HepG2 (cell line): ENCODE results near the gene RAB1B. TPM values are rescaled to one million over a fixed set of nuclear protein-coding genes. Genes with fewer than 3 reads are reported as not detected.
A peak's percentile ranks its signal among the peaks of the same experiment; 100 is the strongest.

ENCODE experiments used
- ATF1 ChIP-seq: IDR thresholded peaks from 2 replicates; pipeline ENCODE4 v1.6.1; 2016; ENCODE audit warnings: mild to moderate bottlenecking, control low read depth
- ATF7-NPFF ChIP-seq: sonication (generic); formaldehyde crosslinking; IDR thresholded peaks from 2 replicates; pipeline ENCODE4 v1.8.1; 2023; ENCODE audit warnings: mild to moderate bottlenecking, low read depth, missing genetic modification reagents, moderate library complexity
- BCL6 ChIP-seq: IDR thresholded peaks from 2 replicates; pipeline ENCODE4 v1.6.1; 2016; ENCODE audit warnings: missing genetic modification reagents, missing compliant biosample characterization
- CBFB ChIP-seq: sonication (generic); formaldehyde crosslinking; IDR thresholded peaks from 2 replicates; pipeline ENCODE4 v1.4.0; 2020; ENCODE audit warnings: missing genetic modification reagents
- FOXP4 ChIP-seq: sonication (generic); formaldehyde crosslinking; IDR thresholded peaks from 2 replicates; pipeline ENCODE4 v1.4.0; 2020; ENCODE audit warnings: missing genetic modification reagents
- HINFP ChIP-seq: sonication (generic); formaldehyde crosslinking; IDR thresholded peaks from 2 replicates; pipeline ENCODE4 v1.4.0; 2020; ENCODE audit warnings: low read depth, mild to moderate bottlenecking, missing genetic modification reagents
- HNRNPLL ChIP-seq: fragments of 200-400 bp; formaldehyde crosslinking; IDR thresholded peaks from 2 replicates; pipeline ENCODE4 v1.6.1; 2017; ENCODE audit warnings: mild to moderate bottlenecking, low read depth, low read length; ENCODE audit not compliant: poor library complexity, severe bottlenecking
- MLX ChIP-seq: IDR thresholded peaks from 2 replicates; pipeline ENCODE4 v1.6.1; 2016
- NCOA2 ChIP-seq: sonication (generic); formaldehyde crosslinking; IDR thresholded peaks from 2 replicates; pipeline ENCODE4 v1.8.0; 2022; ENCODE audit warnings: inconsistent platforms
- NCOA5 ChIP-seq: sonication (generic); formaldehyde crosslinking; IDR thresholded peaks from 2 replicates; pipeline ENCODE4 v1.4.0; 2020; ENCODE audit warnings: missing genetic modification reagents
- NONO ChIP-seq, 2 experiments: fragments of 450-650 bp in 1 of 2; sonication (generic) in 1 of 2; formaldehyde crosslinking in 1 of 2; IDR thresholded peaks in 1 of 2; conservative IDR thresholded peaks in 1 of 2; 2 replicates each; pipeline versions ENCODE4 v1.6.1 to v1.8.0; 2017 to 2022; ENCODE audit warnings: mild to moderate bottlenecking in 1 of 2, missing genetic modification reagents in 1 of 2, moderate library complexity in 1 of 2
- REPIN1 ChIP-seq: sonication (generic); formaldehyde crosslinking; IDR thresholded peaks from 2 replicates; pipeline ENCODE4 v1.8.0; 2022; ENCODE audit warnings: missing genetic modification reagents, low read depth, mild to moderate bottlenecking, borderline replicate concordance
- SP1 ChIP-seq, 2 experiments: fragments of 450-650 bp in 1 of 2; sonication (generic) in 1 of 2; formaldehyde crosslinking in 1 of 2; IDR thresholded peaks; 2 replicates each; pipeline versions ENCODE4 v1.4.0 to v1.6.1; 2016 to 2020; ENCODE audit warnings: missing genetic modification reagents in 1 of 2
- STAG1 ChIP-seq: sonication (generic); formaldehyde crosslinking; IDR thresholded peaks from 2 replicates; pipeline ENCODE4 v1.4.0; 2020; ENCODE audit warnings: missing genetic modification reagents
- ZBTB20 ChIP-seq: sonication (generic); formaldehyde crosslinking; IDR thresholded peaks from 2 replicates; pipeline ENCODE4 v1.8.1; 2023; ENCODE audit warnings: missing genetic modification reagents, low read depth, mild to moderate bottlenecking, borderline replicate concordance
- ZKSCAN8 ChIP-seq: IDR thresholded peaks from 2 replicates; pipeline ENCODE4 v1.6.1; 2016; ENCODE audit warnings: borderline replicate concordance, missing genetic modification reagents, missing compliant biosample characterization
- ZNF33B ChIP-seq: sonication (generic); formaldehyde crosslinking; IDR thresholded peaks from 2 replicates; pipeline ENCODE4 v1.5.1; 2020; ENCODE audit warnings: mild to moderate bottlenecking, missing genetic modification reagents
- ZNF414 ChIP-seq: sonication (generic); formaldehyde crosslinking; IDR thresholded peaks from 2 replicates; pipeline ENCODE4 v1.5.0; 2020; ENCODE audit warnings: missing genetic modification reagents
- ZNF543 ChIP-seq: sonication (generic); formaldehyde crosslinking; IDR thresholded peaks from 2 replicates; pipeline ENCODE4 v1.4.0; 2020; ENCODE audit warnings: mild to moderate bottlenecking, missing genetic modification reagents
- ZNF800 ChIP-seq: sonication (generic); formaldehyde crosslinking; IDR thresholded peaks from 2 replicates; pipeline ENCODE4 v1.4.0; 2020; ENCODE audit warnings: missing genetic modification reagents
- polyA plus RNA-seq, 8 experiments: library from polyadenylated mRNA; depleted of rRNA in 3 of 8; stranded (reverse) in 7 of 8; unstranded in 1 of 8; fragments of >200 nt; fragmentation: Illumina TruSeq in 4 of 8; extraction: Trizol in 4 of 8; gene quantifications; 2 replicates each; pipeline versions ENCODE4 v1.2.1 to v1.2.3, GENCODE V29; 2011 to 2016; ENCODE audit warnings: low read depth in 4 of 8, missing spikeins in 1 of 8, mixed read lengths in 1 of 8; ENCODE audit not compliant: insufficient read depth in 1 of 8
- total RNA-seq, 5 experiments: library from RNA; depleted of rRNA; stranded (reverse); fragments of >200 nt; fragmentation: Illumina TruSeq; extraction: Trizol; gene quantifications; 2 replicates each; pipeline ENCODE4 v1.2.3, GENCODE V29; 2016; ENCODE audit warnings: low read depth in 1 of 5

The RAB1B gene
- total and polyA plus RNA-seq, 2 of the 13 experiments (the other 11 are each of a cell fraction or from before 2014, with no cell fraction given) = 77.9 to 87.9 TPM

- TF ChIP-seq HINFP (CRISPR knock-in tag) (0 out of 2 replicates have a peak, but pooled peaks have one; percentile 25), ZKSCAN8 (CRISPR knock-in tag) (no peak), NONO (IDR thresholded peaks at IDR 0.05) (no peak), NONO (CRISPR knock-in tag; conservative IDR thresholded peaks at IDR 0.05) (0 out of 2 replicates have a peak, but pooled peaks have one; percentile 36), FOXP4 (CRISPR knock-in tag) (no peak), ZNF414 (CRISPR knock-in tag) (peak; percentile 37; the same call in 1 of the 2 replicates), ZNF543 (CRISPR knock-in tag) (no peak), SP1 (IDR thresholded peaks at IDR 0.05) (no peak), SP1 (CRISPR knock-in tag; IDR thresholded peaks at IDR 0.05) (no peak), CBFB (CRISPR knock-in tag) (no peak), ATF7-NPFF (no peak), NCOA5 (CRISPR knock-in tag) (no peak), MLX (CRISPR knock-in tag) (no peak), HNRNPLL (peak; percentile 22), ATF1 (no peak), ZNF800 (CRISPR knock-in tag) (no peak), BCL6 (CRISPR knock-in tag) (no peak), ZBTB20 (CRISPR knock-in tag) (no peak), NCOA2 (no peak), REPIN1 (CRISPR knock-in tag) (no peak), STAG1 (CRISPR knock-in tag) (no peak), ZNF33B (CRISPR knock-in tag) (no peak)
These were observed 45.1 kb downstream of the RAB1B start (continued) for GRCh38 chr11:66313321-66314185.
